Hepatocyte (in vitro differentiated cells): Measurements from ENCODE around the gene SMAP1.

Experiments
- CTCF ChIP-seq: fragments of 200-600 bp; sonication (generic); IDR thresholded peaks from 2 replicates; pipeline ENCODE4 v1.5.1; 2016; ENCODE audit warnings: antibody characterized with exemption, mild to moderate bottlenecking; ENCODE audit not compliant: poor library complexity
- EZH2phosphoT487 ChIP-seq: fragments of 200-600 bp; sonication (generic); IDR thresholded peaks from one replicate; pipeline ENCODE4 v1.6.1; 2018; ENCODE audit warnings: antibody characterized with exemption, mild to moderate bottlenecking, low read depth, moderate library complexity; ENCODE audit not compliant: unreplicated experiment, severe bottlenecking

- no peak for TF ChIP-seq CTCF
- no peak for TF ChIP-seq EZH2phosphoT487
Observed at GRCh38 chr6:70668499-70668812, 773 bp downstream of the SMAP1 start.
